SK-N-SH (cell line): Measurements from ENCODE around the gene ARHGEF26. TPM values are rescaled to one million over a fixed set of nuclear protein-coding genes. Genes with fewer than 3 reads are reported as not detected.

Experiments used
- CTCF ChIA-PET: fragments of 300-600, 350-600 bp; formaldehyde crosslinking; extraction: SDS; loops from one replicate; lab custom pipeline; 2021; lab: Yijun Ruan, JAX
- POLR2A ChIA-PET: fragments of 350-600 bp; sonication (Branson Sonifier 250); formaldehyde crosslinking; extraction: SDS; loops from one replicate; lab custom pipeline; 2020; ENCODE audit warnings: antibody characterized with exemption, inconsistent platforms; lab: Yijun Ruan, JAX
- DNase-seq: peaks from one replicate; pipeline ENCODE4 v3.0.0; 2012
- H2AFZ ChIP-seq: fragments of 200-600 bp; sonication (generic); 2 replicates; pipeline ENCODE4 v1.8.1; 2016; ENCODE audit warnings: antibody characterized with exemption, mild to moderate bottlenecking, low read depth
- H3F3A ChIP-seq: fragments of 200-600 bp; sonication (generic); replicated peaks from 2 replicates; pipeline ENCODE3; 2016; ENCODE audit warnings: antibody characterized with exemption, mild to moderate bottlenecking; ENCODE audit not compliant: insufficient read depth
- H3K27ac ChIP-seq, 2 experiments: fragments of 200-500 bp in 1 of 2; fragments of 200-600 bp in 1 of 2; sonication (Bioruptor generic) in 1 of 2; sonication (generic), shearing (Covaris generic) in 1 of 2; 2 replicates each; pipeline versions ENCODE4 v1.5.1 to v1.6.1; 2014 to 2016; ENCODE audit warnings: low read depth in 2 of 2, inconsistent platforms in 1 of 2, low read length in 1 of 2, mild to moderate bottlenecking in 1 of 2, mixed read lengths in 1 of 2
- H3K27me3 ChIP-seq: fragments of 200-600 bp; sonication (generic), shearing (Covaris generic); 2 replicates; pipeline ENCODE4 v1.6.1; 2016; ENCODE audit warnings: mixed run types; ENCODE audit not compliant: insufficient read depth
- H3K36me3 ChIP-seq, 2 experiments: fragments of 200-500 bp in 1 of 2; fragments of 200-600 bp in 1 of 2; sonication (Bioruptor generic) in 1 of 2; sonication (generic) in 1 of 2; replicated peaks in 1 of 2; 2 replicates each; pipeline versions ENCODE3 to v1.5.1; 2014 to 2016; ENCODE audit warnings: low read length in 1 of 2, mild to moderate bottlenecking in 1 of 2; ENCODE audit not compliant: insufficient read depth in 2 of 2, control insufficient read depth in 1 of 2
- H3K4me1 ChIP-seq, 2 experiments: fragments of 200-500 bp in 1 of 2; fragments of 200-600 bp in 1 of 2; sonication (Bioruptor generic) in 1 of 2; sonication (generic), shearing (Covaris generic) in 1 of 2; 2 replicates each; pipeline versions ENCODE4 v1.5.1 to v1.6.1; 2014 to 2016; ENCODE audit warnings: low read depth in 1 of 2, low read length in 1 of 2, mixed run types in 1 of 2; ENCODE audit not compliant: insufficient read depth in 2 of 2, control insufficient read depth in 1 of 2
- H3K4me2 ChIP-seq: fragments of 200-600 bp; sonication (generic), shearing (Covaris generic); 2 replicates; pipeline ENCODE4 v1.6.1; 2017; ENCODE audit warnings: mixed run types
- H3K4me3 ChIP-seq, 2 experiments: fragments of 200-500 bp in 1 of 2; fragments of 200-600 bp in 1 of 2; sonication (Bioruptor generic) in 1 of 2; sonication (generic), shearing (Covaris generic) in 1 of 2; 2 replicates each; pipeline versions ENCODE4 v1.5.1 to v1.8.1; 2014 to 2016; ENCODE audit warnings: low read depth in 2 of 2, inconsistent platforms in 1 of 2, low read length in 1 of 2, mild to moderate bottlenecking in 1 of 2, mixed read lengths in 1 of 2, moderate library complexity in 1 of 2
- H3K79me2 ChIP-seq: fragments of 200-600 bp; sonication (generic); 2 replicates; pipeline ENCODE4 v1.8.1; 2017; ENCODE audit warnings: mild to moderate bottlenecking; ENCODE audit not compliant: insufficient read depth
- H3K9ac ChIP-seq: fragments of 200-600 bp; sonication (generic); 2 replicates; pipeline ENCODE4 v1.6.1; 2017; ENCODE audit warnings: mixed run types
- H3K9me2 ChIP-seq: fragments of 200-600 bp; sonication (generic); 2 replicates; pipeline ENCODE4 v1.6.1; 2017; ENCODE audit warnings: mixed run types
- H3K9me3 ChIP-seq: fragments of 200-600 bp; sonication (generic); 2 replicates; pipeline ENCODE4 v1.6.1; 2017; ENCODE audit warnings: mixed run types, mild to moderate bottlenecking, moderate library complexity
- H4K20me1 ChIP-seq: fragments of 200-600 bp; sonication (generic); 2 replicates; pipeline ENCODE4 v1.6.1; 2017; ENCODE audit warnings: mild to moderate bottlenecking, mixed run types; ENCODE audit not compliant: insufficient read depth
- ELF1 ChIP-seq: IDR thresholded peaks from 2 replicates; pipeline ENCODE4 v1.4.0; 2012
- EP300 ChIP-seq, 2 experiments: IDR thresholded peaks; 2 replicates each; pipeline versions ENCODE4 v1.4.0 to v1.6.1; 2012; ENCODE audit warnings: borderline replicate concordance in 1 of 2, low read depth in 1 of 2, low read length in 1 of 2
- FOXJ3 ChIP-seq: sonication (generic); formaldehyde crosslinking; IDR thresholded peaks from 2 replicates; pipeline ENCODE4 v1.5.1; 2020; ENCODE audit warnings: mild to moderate bottlenecking, missing genetic modification reagents
- GABPA ChIP-seq: IDR thresholded peaks from 2 replicates; pipeline ENCODE4 v1.4.0; 2012; ENCODE audit warnings: low read depth, mild to moderate bottlenecking
- JUND ChIP-seq: IDR thresholded peaks from 2 replicates; pipeline ENCODE4 v1.4.0; 2012
- MAX ChIP-seq: IDR thresholded peaks from 2 replicates; pipeline ENCODE4 v1.4.0; 2012; ENCODE audit warnings: low read depth
- NRF1 ChIP-seq: IDR thresholded peaks from 2 replicates; pipeline ENCODE4 v1.6.1; 2012; ENCODE audit warnings: low read depth, mild to moderate bottlenecking, low read length
- POLR2AphosphoS5 ChIP-seq: IDR thresholded peaks from 2 replicates; pipeline ENCODE4 v1.6.1; 2012; ENCODE audit warnings: low read depth, low read length
- RXRA ChIP-seq: IDR thresholded peaks from 2 replicates; pipeline ENCODE4 v1.4.0; 2012; ENCODE audit warnings: low read depth, mild to moderate bottlenecking, borderline replicate concordance
- TAF1 ChIP-seq: IDR thresholded peaks from 2 replicates; pipeline ENCODE4 v1.6.1; 2012; ENCODE audit warnings: low read depth, mild to moderate bottlenecking, low read length, moderate library complexity, borderline replicate concordance
- TCF12 ChIP-seq: IDR thresholded peaks from 2 replicates; pipeline ENCODE4 v1.4.0; 2012
- USF1 ChIP-seq: IDR thresholded peaks from 2 replicates; pipeline ENCODE4 v1.4.0; 2012; ENCODE audit warnings: low read depth, borderline replicate concordance
- WGBS: methylation state at CpG from one replicate; pipeline ENCODE4 v1.1.6; 2017; ENCODE audit warnings: low lambda C conversion rate; 5-methylcytosine and 5-hydroxymethylcytosine counted together
- polyA plus RNA-seq, 3 experiments: library from polyadenylated mRNA; depleted of rRNA; stranded (reverse); fragments of >200 nt; gene quantifications; 2 replicates each; pipeline ENCODE4 v1.2.3, GENCODE V29; 2012

Gene ARHGEF26
- 0.70 and 1.2 TPM in 2 replicates for polyA plus RNA-seq (2012; rRNA removed)
- 1.6 and 1.8 TPM in 2 replicates for polyA plus RNA-seq (2012; cell fraction: cytosol; rRNA removed)
- 2.4 and 2.5 TPM in 2 replicates for polyA plus RNA-seq (2012; cell fraction: nucleus; rRNA removed)

DNA sequence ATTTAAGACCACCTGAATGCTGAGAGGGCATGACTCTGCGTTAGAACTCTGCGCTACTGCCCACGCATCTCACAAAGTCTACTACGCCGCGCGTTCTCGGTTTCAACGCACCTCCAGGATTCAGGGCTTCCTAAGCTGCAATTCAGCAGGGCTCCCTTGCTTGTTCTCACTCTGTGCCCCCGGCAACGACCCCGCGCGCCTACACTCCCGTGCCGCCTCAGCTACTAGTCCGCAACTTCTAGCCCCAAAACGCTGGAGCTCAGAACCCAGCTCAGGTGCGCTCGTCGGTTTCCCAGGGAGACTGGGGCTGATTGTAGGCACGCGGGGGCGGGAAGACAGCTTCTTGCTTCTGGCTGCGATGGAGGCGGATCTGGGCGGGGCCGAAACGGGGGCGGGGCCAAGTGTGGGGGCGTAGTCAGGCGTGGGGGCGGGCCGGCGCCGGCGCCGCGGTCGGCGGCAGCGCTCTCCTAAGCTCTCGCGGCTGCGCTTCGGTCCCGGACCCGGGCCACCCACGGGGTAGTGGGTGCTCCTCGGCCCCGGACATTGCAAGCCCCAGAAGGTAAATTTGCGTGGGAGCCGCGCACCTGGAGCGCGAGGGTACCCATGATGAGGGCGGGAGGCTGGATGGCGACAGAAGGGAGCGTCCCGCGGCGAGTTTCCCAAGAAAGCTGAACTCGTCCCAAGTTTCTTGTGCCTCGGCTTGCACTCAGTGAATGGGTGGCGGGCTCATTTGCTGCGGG is at the start of gene ARHGEF26:
TSS of gene ARHGEF26 (plus strand) at position 430 of the 740 bp plus-strand sequence. CDS start 603 bp downstream, outside the sequence.
- Histone ChIP-seq H3K9me3 (no peaks in the 10 kb centered on the region), H4K20me1 (no peaks in the 10 kb centered on the region), H2AFZ (peak within 1 kb of the TSS; percentile 97), H3K9me2 (no peaks in the 10 kb centered on the region), H3K79me2 (no peaks in the 10 kb centered on the region), H3K4me3 (peak within 1 kb of the TSS; percentile 83 to 96), H3F3A (peaks cover 6% of the 10 kb centered on the region), H3K27me3 (no peaks in the 10 kb centered on the region), H3K4me1 (peaks cover 4 to 6% of the 10 kb centered on the region in 2 experiments; a peak in 3 of 4 replicates), H3K27ac (no peak within 1 kb of the TSS; a peak in 1 of 4 replicates), H3K9ac (peak within 1 kb of the TSS; percentile 67), H3K36me3 (no peaks in the 10 kb centered on the region), H3K4me2 (peak within 1 kb of the TSS; percentile 94)
- ChIA-PET CTCF (interaction anchor here (0.9 to 1.7 kb wide), 4 partner anchors 23 to 135 kb away, joined by 3 to 4 read pairs (median 3); no protein-coding TSS in a partner anchor), POLR2A (no interaction called here)
- WGBS, result 1% methylated on average over 27 of the region's 66 CpGs
- peak; percentile 92 for DNase-seq
- TF ChIP-seq MAX (peak; percentile 66), POLR2AphosphoS5 (peak; percentile 48; the same call in 1 of the 2 replicates), RXRA (no peak), JUND (no peak), TCF12 (no peak), NRF1 (peak; percentile 36; the same call in 1 of the 2 replicates), TAF1 (peak; percentile 44; the same call in 1 of the 2 replicates)

DNA sequence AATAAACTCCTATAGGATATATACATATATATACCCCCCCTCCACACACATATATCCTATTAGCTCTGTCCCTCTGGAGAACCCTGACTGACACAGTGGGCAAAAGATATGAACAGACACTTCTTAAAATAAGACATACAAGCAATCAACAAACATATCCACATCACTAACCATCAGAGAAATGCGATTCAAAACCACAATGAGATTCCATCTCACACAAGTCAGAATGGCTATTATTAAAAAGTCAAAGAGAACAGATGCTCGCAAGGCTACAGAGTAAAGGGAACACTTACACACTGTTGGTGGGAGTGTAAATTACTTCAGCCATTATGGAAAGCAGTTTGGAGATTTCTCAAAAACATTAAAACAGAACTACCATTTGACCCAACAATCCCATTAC is 46.2 kb upstream of the ARHGEF26 start:
- no peak for DNase-seq
- Histone ChIP-seq H3K4me3 (no peak overlapping the region), H2AFZ (no peak overlapping the region), H3K27me3 (no peaks in the 10 kb centered on the region), H3K27ac (no peak overlapping the region), H3K9me2 (no peaks in the 10 kb centered on the region), H3K36me3 (no peaks in the 10 kb centered on the region), H3K9ac (no peak overlapping the region), H3K79me2 (no peaks in the 10 kb centered on the region), H3K4me2 (no peak overlapping the region), H3K4me1 (no peaks in the 10 kb centered on the region), H3K9me3 (no peaks in the 10 kb centered on the region; the same call in 1 of the 2 replicates), H3F3A (no peaks in the 10 kb centered on the region), H4K20me1 (no peaks in the 10 kb centered on the region)
- TF ChIP-seq EP300 (IDR thresholded peaks at IDR 0.05; ENCODE audit: borderline replicate concordance in 1 of 2, low read depth in 1 of 2, low read length in 1 of 2) (no peak), USF1 (no peak), FOXJ3 (no peak), NRF1 (no peak), ELF1 (no peak), GABPA (no peak)
- POLR2A ChIA-PET, result no interaction called here
- CTCF ChIA-PET, result interaction anchor here (1.2 kb wide), 1 partner anchor 179 kb away, joined by 3 read pairs; no protein-coding TSS in a partner anchor
- WGBS, result 26% methylated on average over 2 of the region's 2 CpGs
